SK-N-SH (cell line): Measurements from ENCODE around the gene CPNE4.

Experiments
- ELF1 ChIP-seq: IDR thresholded peaks from 2 replicates; pipeline ENCODE4 v1.4.0; 2012
- FOXM1 ChIP-seq: IDR thresholded peaks from 2 replicates; pipeline ENCODE4 v1.4.0; 2012; ENCODE audit warnings: low read depth, mild to moderate bottlenecking
- RAD21 ChIP-seq: IDR thresholded peaks from 2 replicates; pipeline ENCODE4 v1.6.1; 2012; ENCODE audit warnings: mild to moderate bottlenecking, low read length
- SMC3 ChIP-seq: IDR thresholded peaks from 2 replicates; pipeline ENCODE4 v1.6.1; 2012; ENCODE audit warnings: low read depth, low read length, improper control_type of control experiment
- TF ChIP-seq, protein P1 (sequence below): fragments of 200-600 bp; sonication (generic); IDR thresholded peaks from 2 replicates; pipeline ENCODE4 v1.6.1; 2017; ENCODE audit warnings: antibody characterized with exemption, mild to moderate bottlenecking, moderate library complexity
- TF ChIP-seq, protein P2 (sequence below): fragments of 150-350 bp; IDR thresholded peaks from 2 replicates; pipeline ENCODE4 v1.6.1; 2016; ENCODE audit warnings: mild to moderate bottlenecking, low read depth, low read length
- TF ChIP-seq, protein P3 (sequence below): fragments of 150-350 bp; IDR thresholded peaks from 2 replicates; pipeline ENCODE4 v1.6.1; 2017; ENCODE audit warnings: antibody characterized with exemption, low read length, low read depth, borderline replicate concordance

DNA sequence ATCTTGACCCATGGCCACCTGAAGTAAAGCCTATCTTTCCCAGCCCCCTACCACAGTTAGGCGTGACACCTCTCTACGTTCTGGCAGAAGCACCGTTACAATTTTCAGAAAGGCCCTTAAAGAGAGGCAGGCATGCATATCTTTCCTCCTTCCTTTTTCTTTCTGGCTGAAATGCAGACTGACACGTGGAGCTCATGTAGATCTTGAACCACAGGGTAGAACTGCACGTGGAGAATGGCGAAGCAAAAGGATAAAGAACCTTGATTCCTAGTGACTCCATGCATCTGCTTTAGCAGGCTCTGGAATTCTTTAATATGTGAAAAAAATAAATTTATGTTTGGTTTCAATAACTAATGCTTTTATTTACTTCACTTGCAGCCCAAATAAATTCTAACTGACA lies 166.6 kb downstream of the CPNE4 start:
- no peak for TF ChIP-seq SMC3
- TF ChIP-seq, protein P1, sequence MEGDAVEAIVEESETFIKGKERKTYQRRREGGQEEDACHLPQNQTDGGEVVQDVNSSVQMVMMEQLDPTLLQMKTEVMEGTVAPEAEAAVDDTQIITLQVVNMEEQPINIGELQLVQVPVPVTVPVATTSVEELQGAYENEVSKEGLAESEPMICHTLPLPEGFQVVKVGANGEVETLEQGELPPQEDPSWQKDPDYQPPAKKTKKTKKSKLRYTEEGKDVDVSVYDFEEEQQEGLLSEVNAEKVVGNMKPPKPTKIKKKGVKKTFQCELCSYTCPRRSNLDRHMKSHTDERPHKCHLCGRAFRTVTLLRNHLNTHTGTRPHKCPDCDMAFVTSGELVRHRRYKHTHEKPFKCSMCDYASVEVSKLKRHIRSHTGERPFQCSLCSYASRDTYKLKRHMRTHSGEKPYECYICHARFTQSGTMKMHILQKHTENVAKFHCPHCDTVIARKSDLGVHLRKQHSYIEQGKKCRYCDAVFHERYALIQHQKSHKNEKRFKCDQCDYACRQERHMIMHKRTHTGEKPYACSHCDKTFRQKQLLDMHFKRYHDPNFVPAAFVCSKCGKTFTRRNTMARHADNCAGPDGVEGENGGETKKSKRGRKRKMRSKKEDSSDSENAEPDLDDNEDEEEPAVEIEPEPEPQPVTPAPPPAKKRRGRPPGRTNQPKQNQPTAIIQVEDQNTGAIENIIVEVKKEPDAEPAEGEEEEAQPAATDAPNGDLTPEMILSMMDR: no peak
- TF ChIP-seq FOXM1: no peak
- TF ChIP-seq ELF1: no peak
- TF ChIP-seq, protein P2, sequence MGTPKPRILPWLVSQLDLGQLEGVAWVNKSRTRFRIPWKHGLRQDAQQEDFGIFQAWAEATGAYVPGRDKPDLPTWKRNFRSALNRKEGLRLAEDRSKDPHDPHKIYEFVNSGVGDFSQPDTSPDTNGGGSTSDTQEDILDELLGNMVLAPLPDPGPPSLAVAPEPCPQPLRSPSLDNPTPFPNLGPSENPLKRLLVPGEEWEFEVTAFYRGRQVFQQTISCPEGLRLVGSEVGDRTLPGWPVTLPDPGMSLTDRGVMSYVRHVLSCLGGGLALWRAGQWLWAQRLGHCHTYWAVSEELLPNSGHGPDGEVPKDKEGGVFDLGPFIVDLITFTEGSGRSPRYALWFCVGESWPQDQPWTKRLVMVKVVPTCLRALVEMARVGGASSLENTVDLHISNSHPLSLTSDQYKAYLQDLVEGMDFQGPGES: no peak
- TF ChIP-seq, protein P3, sequence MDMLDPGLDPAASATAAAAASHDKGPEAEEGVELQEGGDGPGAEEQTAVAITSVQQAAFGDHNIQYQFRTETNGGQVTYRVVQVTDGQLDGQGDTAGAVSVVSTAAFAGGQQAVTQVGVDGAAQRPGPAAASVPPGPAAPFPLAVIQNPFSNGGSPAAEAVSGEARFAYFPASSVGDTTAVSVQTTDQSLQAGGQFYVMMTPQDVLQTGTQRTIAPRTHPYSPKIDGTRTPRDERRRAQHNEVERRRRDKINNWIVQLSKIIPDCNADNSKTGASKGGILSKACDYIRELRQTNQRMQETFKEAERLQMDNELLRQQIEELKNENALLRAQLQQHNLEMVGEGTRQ: no peak
- no peak for TF ChIP-seq RAD21
